Activated CD8-positive, alpha-beta T cell treated with anti-CD3 and anti-CD28 coated beads for 36 hours (primary cell): ENCODE results near the gene LMAN2. TPM values are rescaled to one million over a fixed set of nuclear protein-coding genes. Genes with fewer than 3 reads are reported as not detected.

Experiments used
- ATAC-seq: fragments of 200-7000 bp; cut with Tn5 transposase; one replicate; pipeline ENCODE4 v1.10.0; 2021; ENCODE audit warnings: mild to moderate bottlenecking, moderate library complexity
- CTCF ChIA-PET: fragments of 350-600 bp; sonication (Branson Sonifier 250); formaldehyde crosslinking; loops from one replicate; lab custom pipeline; 2021; ENCODE audit warnings: antibody characterized with exemption; lab: Charles Lee
- POLR2A ChIA-PET: fragments of 350-600 bp; sonication (Branson Sonifier 250); formaldehyde crosslinking; loops from one replicate; lab custom pipeline; 2021; ENCODE audit warnings: antibody characterized with exemption; lab: Charles Lee
- DNase-seq: peaks from one replicate; pipeline ENCODE4 v3.0.0-alpha.2; 2020
- H3K27ac Mint-ChIP-seq: one replicate; pipeline ENCODE4 v1.8.0; 2021; ENCODE audit warnings: mild to moderate bottlenecking, mixed read lengths
- H3K27me3 Mint-ChIP-seq: one replicate; pipeline ENCODE4 v1.8.0; 2021; ENCODE audit warnings: mixed read lengths
- H3K36me3 Mint-ChIP-seq: one replicate; pipeline ENCODE4 v1.8.0; 2021; ENCODE audit warnings: low read depth, mixed read lengths
- H3K4me1 Mint-ChIP-seq: one replicate; pipeline ENCODE4 v1.8.0; 2021; ENCODE audit warnings: low read depth, mixed read lengths
- H3K4me3 Mint-ChIP-seq: one replicate; pipeline ENCODE4 v1.8.0; 2021; ENCODE audit warnings: mild to moderate bottlenecking, moderate library complexity, mixed read lengths
- H3K9me3 Mint-ChIP-seq: one replicate; pipeline ENCODE4 v1.8.0; 2021; ENCODE audit warnings: mixed read lengths
- CTCF ChIP-seq: fragments of 200-600 bp; IDR thresholded peaks from one replicate; pipeline ENCODE4 v1.8.0; 2022; ENCODE audit warnings: antibody characterized with exemption, mild to moderate bottlenecking
- intact Hi-C: fragments of 100-400 bp; cut with micrococcal nuclease; formaldehyde crosslinking; loops from one replicate; pipeline ENCODE4 v1.10.0; 2022
- total RNA-seq, 2 experiments: library from RNA; stranded (reverse); gene quantifications; one replicate each; pipeline ENCODE4 v1.2.3, GENCODE V29; 2021

LMAN2 gene
- total RNA-seq, 2 experiments from 2014 or later: 79.9 to 87.5 TPM

- peaks cover 14% of the 10 kb centered on the region for H3K9me3 Mint-ChIP-seq
- ChIA-PET POLR2A (no interaction called here), CTCF (interaction anchor here (1.1 to 6.8 kb wide), 6 partner anchors 12 to 49 kb away, joined by 3 to 55 read pairs (median 4); no protein-coding TSS in a partner anchor)
- peaks cover 10% of the 10 kb centered on the region for H3K36me3 Mint-ChIP-seq
- H3K27ac Mint-ChIP-seq: peak overlapping the region; percentile 81
- H3K4me1 Mint-ChIP-seq: peaks cover 81% of the 10 kb centered on the region
- no peaks in the 10 kb centered on the region for H3K27me3 Mint-ChIP-seq
- ATAC-seq: no peak
- DNase-seq: no peak
- H3K4me3 Mint-ChIP-seq: peak overlapping the region; percentile 89
- no peak for TF ChIP-seq CTCF
- intact Hi-C loops: loop anchor here (5.0 kb wide), 1 partner anchor 41 kb away; no protein-coding TSS in a partner anchor
These were observed 6.9 kb upstream of the LMAN2 start for GRCh38 chr5:177358370-177358819.

- peaks cover 10% of the 10 kb centered on the region for H3K36me3 Mint-ChIP-seq
- peak within 1 kb of the TSS; percentile 84 for H3K27ac Mint-ChIP-seq
- H3K27me3 Mint-ChIP-seq: no peaks in the 10 kb centered on the region
- ChIA-PET POLR2A (interaction anchor here (0.5 to 1.2 kb wide), 5 partner anchors 32 to 114 kb away, joined by 3 read pairs; no protein-coding TSS in a partner anchor), CTCF (interaction anchor here (0.8 to 6.8 kb wide), 9 partner anchors 12 to 48 kb away, joined by 3 to 55 read pairs (median 4); no protein-coding TSS in a partner anchor)
- TF ChIP-seq CTCF: no peak
- DNase-seq (peak; percentile 75), ATAC-seq (peak; percentile 87)
- H3K4me1 Mint-ChIP-seq: peaks cover 75% of the 10 kb centered on the region
- H3K9me3 Mint-ChIP-seq: peaks cover 14% of the 10 kb centered on the region
- H3K4me3 Mint-ChIP-seq: peak within 1 kb of the TSS; percentile 89
- intact Hi-C loops: loop anchor here (5.0 kb wide), 1 partner anchor 40 kb away; no protein-coding TSS in a partner anchor
These were observed 6.2 kb upstream of the LMAN2 start, which contains the start of gene RGS14 for GRCh38 chr5:177357459-177358351. RGS14 (plus strand) TSS chr5:177357924; CDS start chr5:177358025, 101 bp downstream.

- DNase-seq (no peak), ATAC-seq (no peak)
- Mint-ChIP-seq H3K27ac (peak overlapping the region; percentile 84), H3K4me1 (peaks cover 69% of the 10 kb centered on the region), H3K4me3 (peak overlapping the region; percentile 89), H3K36me3 (peaks cover 10% of the 10 kb centered on the region), H3K9me3 (peaks cover 14% of the 10 kb centered on the region), H3K27me3 (no peaks in the 10 kb centered on the region)
- CTCF ChIA-PET: interaction anchor here (0.8 to 6.8 kb wide), 5 partner anchors 13 to 47 kb away, joined by 4 to 55 read pairs (median 13); no protein-coding TSS in a partner anchor
- TF ChIP-seq CTCF: no peak
- POLR2A ChIA-PET: interaction anchor here (0.5 to 1.2 kb wide), 5 partner anchors 32 to 115 kb away, joined by 3 read pairs; no protein-coding TSS in a partner anchor
- intact Hi-C loops: loop anchor here (5.0 kb wide), 1 partner anchor 40 kb away; no protein-coding TSS in a partner anchor
These were observed 5.6 kb upstream of the LMAN2 start for GRCh38 chr5:177357146-177357458.

- peak overlapping the region; percentile 84 for H3K27ac Mint-ChIP-seq
- ATAC-seq (no peak), DNase-seq (no peak)
- POLR2A ChIA-PET: interaction anchor here (0.5 to 1.4 kb wide), 5 partner anchors 33 to 104 kb away, joined by 3 to 5 read pairs (median 3); no protein-coding TSS in a partner anchor
- peak overlapping the region; percentile 89 for H3K4me3 Mint-ChIP-seq
- intact Hi-C loops: loop anchor here (5.0 kb wide), 1 partner anchor 39 kb away; no protein-coding TSS in a partner anchor
- H3K9me3 Mint-ChIP-seq: peaks cover 14% of the 10 kb centered on the region
- H3K27me3 Mint-ChIP-seq: no peaks in the 10 kb centered on the region
- peaks cover 66% of the 10 kb centered on the region for H3K4me1 Mint-ChIP-seq
- TF ChIP-seq CTCF: no peak
- H3K36me3 Mint-ChIP-seq: peaks cover 7% of the 10 kb centered on the region
- CTCF ChIA-PET: interaction anchor here (1.4 to 6.8 kb wide), 6 partner anchors 10 to 48 kb away, joined by 4 to 55 read pairs (median 11); no protein-coding TSS in a partner anchor
These were observed 5.3 kb upstream of the LMAN2 start for GRCh38 chr5:177356746-177357145.
